Fibroblast of lung (primary cell): ENCODE results near the gene DDIT4. TPM values are rescaled to one million over a fixed set of nuclear protein-coding genes. Genes with fewer than 3 reads are reported as not detected.
A peak's percentile ranks its signal among the peaks of the same experiment; 100 is the strongest.

Experiments used
- DNase-seq, 2 donors: peaks; one replicate each; pipeline versions ENCODE4 v3.0.0 to v3.0.0-alpha.2; 2010; ENCODE audit warnings: low read depth in 2 of 2
- H2AFZ ChIP-seq: 2 replicates; pipeline ENCODE4 v1.5.1; 2012; ENCODE audit warnings: low read length, control low read depth, inconsistent platforms
- H3K27ac ChIP-seq: 2 replicates; pipeline ENCODE4 v1.5.1; 2011; ENCODE audit warnings: low read length, control low read depth; ENCODE audit not compliant: insufficient read depth
- H3K27me3 ChIP-seq: 2 replicates; pipeline ENCODE4 v1.5.1; 2011; ENCODE audit warnings: mild to moderate bottlenecking, low read length; ENCODE audit not compliant: control insufficient read depth, insufficient read depth
- H3K36me3 ChIP-seq: 2 replicates; pipeline ENCODE4 v1.5.1; 2011; ENCODE audit warnings: low read length; ENCODE audit not compliant: control insufficient read depth, insufficient read depth
- H3K4me1 ChIP-seq: 2 replicates; pipeline ENCODE4 v1.5.1; 2011; ENCODE audit warnings: low read length; ENCODE audit not compliant: control insufficient read depth, insufficient read depth; ENCODE audit errors: extremely low read depth
- H3K4me2 ChIP-seq: 2 replicates; pipeline ENCODE4 v1.5.1; 2011; ENCODE audit warnings: low read length, control low read depth; ENCODE audit not compliant: insufficient read depth; ENCODE audit errors: extremely low read depth
- H3K4me3 ChIP-seq, 4 experiments: fragments of 200-600 bp in 1 of 4; sonication (generic) in 1 of 4; replicated peaks in 1 of 4; 2 replicates each; pipeline ENCODE4 v1.5.1; 2011 to 2016; ENCODE audit warnings: low read length in 4 of 4, low read depth in 3 of 4, mild to moderate bottlenecking in 3 of 4, control low read depth in 2 of 4, inconsistent platforms in 1 of 4, mixed read lengths in 1 of 4; ENCODE audit not compliant: insufficient read depth in 1 of 4; ENCODE audit errors: control extremely low read depth in 1 of 4
- H3K79me2 ChIP-seq: 2 replicates; pipeline ENCODE4 v1.5.1; 2012; ENCODE audit warnings: mild to moderate bottlenecking, low read length, inconsistent platforms; ENCODE audit not compliant: control insufficient read depth, insufficient read depth
- H3K9ac ChIP-seq: 2 replicates; pipeline ENCODE4 v1.5.1; 2011; ENCODE audit warnings: mild to moderate bottlenecking, low read length, control low read depth; ENCODE audit not compliant: insufficient read depth
- H3K9me3 ChIP-seq: 2 replicates; pipeline ENCODE4 v1.5.1; 2012; ENCODE audit warnings: low read depth, low read length; ENCODE audit not compliant: control insufficient read depth, insufficient read depth
- H4K20me1 ChIP-seq: 2 replicates; pipeline ENCODE4 v1.5.1; 2011; ENCODE audit warnings: low read length; ENCODE audit not compliant: control insufficient read depth, insufficient read depth; ENCODE audit errors: extremely low read depth
- EZH2 ChIP-seq: IDR thresholded peaks from 2 replicates; pipeline ENCODE4 v1.5.1; 2012; ENCODE audit warnings: low read length, control low read depth, mild to moderate bottlenecking; ENCODE audit errors: missing control alignments
- polyA plus RNA-seq, 2 donors: library from polyadenylated mRNA; depleted of rRNA in 1 of 2; stranded (reverse) in 1 of 2; unstranded in 1 of 2; fragments of >200 nt; gene quantifications; 2 replicates each; pipeline ENCODE4 v1.2.1, GENCODE V29; 2011 to 2012; ENCODE audit warnings: missing spikeins in 1 of 2
- total RNA-seq: library from RNA; depleted of rRNA; stranded (reverse); fragments of >200 nt; gene quantifications from 2 replicates; pipeline ENCODE4 v1.2.1, GENCODE V29; 2014
- TF ChIP-seq, protein P1 (sequence below), 2 donors: IDR thresholded peaks in 1 of 2; conservative IDR thresholded peaks in 1 of 2; 1 replicate in 1 of 2; 2 replicates in 1 of 2; pipeline ENCODE4 v1.5.1; 2011 to 2012; ENCODE audit warnings: low read length in 2 of 2, control low read depth in 1 of 2, inconsistent platforms in 1 of 2, low read depth in 1 of 2, mild to moderate bottlenecking in 1 of 2

DDIT4 gene
- total and polyA plus RNA-seq, 2 donors (not counting 1 experiment from before 2014, with no cell fraction given): 51.3 to 662 TPM

DNA sequence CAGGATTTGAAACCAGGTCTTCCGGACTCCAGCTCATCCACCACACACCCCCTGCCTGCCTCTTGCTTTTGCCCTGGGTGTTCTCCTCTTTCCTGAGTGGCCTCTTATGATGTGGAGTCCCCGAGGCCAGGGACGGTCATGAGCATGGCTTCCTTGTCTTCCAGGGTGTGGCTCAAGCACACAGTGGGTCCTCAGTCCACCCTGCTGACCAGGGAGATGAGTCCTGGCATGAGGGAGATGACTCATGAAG, 48.2 kb downstream of the DDIT4 start:
- Histone ChIP-seq H3K9ac (no peak overlapping the region), H3K27me3 (no peaks in the 10 kb centered on the region), H3K27ac (peak overlapping the region; percentile 92), H4K20me1 (no peaks in the 10 kb centered on the region), H3K79me2 (no peaks in the 10 kb centered on the region), H3K9me3 (no peaks in the 10 kb centered on the region), H2AFZ (no peak overlapping the region), H3K36me3 (no peaks in the 10 kb centered on the region), H3K4me3 (no peak overlapping the region), H3K4me2 (no peak overlapping the region), H3K4me1 (peaks cover 43% of the 10 kb centered on the region)
- DNase-seq: no peak
- TF ChIP-seq, protein P1, sequence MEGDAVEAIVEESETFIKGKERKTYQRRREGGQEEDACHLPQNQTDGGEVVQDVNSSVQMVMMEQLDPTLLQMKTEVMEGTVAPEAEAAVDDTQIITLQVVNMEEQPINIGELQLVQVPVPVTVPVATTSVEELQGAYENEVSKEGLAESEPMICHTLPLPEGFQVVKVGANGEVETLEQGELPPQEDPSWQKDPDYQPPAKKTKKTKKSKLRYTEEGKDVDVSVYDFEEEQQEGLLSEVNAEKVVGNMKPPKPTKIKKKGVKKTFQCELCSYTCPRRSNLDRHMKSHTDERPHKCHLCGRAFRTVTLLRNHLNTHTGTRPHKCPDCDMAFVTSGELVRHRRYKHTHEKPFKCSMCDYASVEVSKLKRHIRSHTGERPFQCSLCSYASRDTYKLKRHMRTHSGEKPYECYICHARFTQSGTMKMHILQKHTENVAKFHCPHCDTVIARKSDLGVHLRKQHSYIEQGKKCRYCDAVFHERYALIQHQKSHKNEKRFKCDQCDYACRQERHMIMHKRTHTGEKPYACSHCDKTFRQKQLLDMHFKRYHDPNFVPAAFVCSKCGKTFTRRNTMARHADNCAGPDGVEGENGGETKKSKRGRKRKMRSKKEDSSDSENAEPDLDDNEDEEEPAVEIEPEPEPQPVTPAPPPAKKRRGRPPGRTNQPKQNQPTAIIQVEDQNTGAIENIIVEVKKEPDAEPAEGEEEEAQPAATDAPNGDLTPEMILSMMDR (conservative IDR thresholded peaks at IDR 0.05 in 1 of 2, IDR thresholded peaks at IDR 0.05 in 1 of 2; ENCODE audit: low read depth in 1 of 2, low read length in 2 of 2): no peak

DNA sequence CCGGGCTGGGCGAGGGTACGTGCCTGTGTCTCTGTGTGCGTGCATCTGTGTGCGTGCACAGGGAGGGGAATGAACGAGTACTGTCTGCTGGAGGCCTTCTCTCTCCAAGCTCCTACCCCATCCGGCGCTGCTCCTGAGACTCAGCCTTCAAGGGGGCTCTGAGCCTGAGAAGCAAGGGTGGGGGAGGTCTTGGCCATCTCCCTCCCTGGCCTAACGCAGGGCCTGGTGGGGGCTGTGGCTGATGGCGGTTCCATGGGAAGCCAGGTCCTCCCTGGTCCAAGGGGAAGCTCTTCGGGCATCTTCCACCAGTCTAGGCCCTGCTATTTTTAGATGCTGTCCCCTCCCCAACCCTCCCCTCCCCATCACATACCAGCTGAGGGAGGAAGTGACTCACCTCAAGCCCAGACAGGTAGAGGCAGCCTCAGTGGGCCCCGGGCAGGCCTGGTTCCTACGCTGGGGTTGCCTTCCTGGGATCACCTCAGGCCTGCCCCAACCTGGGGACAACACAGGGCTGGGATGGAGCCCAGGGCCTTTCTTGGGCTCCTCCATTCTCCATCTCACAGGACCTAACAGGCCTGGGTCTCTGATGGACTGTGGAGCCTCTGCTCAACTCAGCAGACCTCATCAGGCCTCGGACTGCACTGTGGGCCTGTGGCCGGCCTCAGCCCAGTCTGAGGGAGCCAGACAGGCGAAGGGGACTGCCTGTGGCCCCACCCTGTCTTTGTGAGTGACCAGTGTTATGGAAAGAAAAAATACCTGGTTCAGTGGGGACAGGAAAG, 48.7 kb downstream of the DDIT4 start:
- no peaks in the 10 kb centered on the region for H3K79me2 ChIP-seq
- H3K9me3 ChIP-seq: no peaks in the 10 kb centered on the region
- H3K27me3 ChIP-seq: no peaks in the 10 kb centered on the region
- no peak overlapping the region for H2AFZ ChIP-seq
- TF ChIP-seq, protein P1 (conservative IDR thresholded peaks at IDR 0.05 in 1 of 2, IDR thresholded peaks at IDR 0.05 in 1 of 2; ENCODE audit: low read depth in 1 of 2, low read length in 2 of 2): no peak
- no peak for TF ChIP-seq EZH2
- H3K27ac ChIP-seq: no peak overlapping the region
- H3K4me2 ChIP-seq: no peak overlapping the region
- no peak overlapping the region for H3K9ac ChIP-seq
- no peaks in the 10 kb centered on the region for H4K20me1 ChIP-seq
- no peak overlapping the region for H3K4me3 ChIP-seq
- no peaks in the 10 kb centered on the region for H3K36me3 ChIP-seq
- H3K4me1 ChIP-seq: peaks cover 43% of the 10 kb centered on the region
- DNase-seq: peak in 1 of 2 donors; percentile 33

DNA sequence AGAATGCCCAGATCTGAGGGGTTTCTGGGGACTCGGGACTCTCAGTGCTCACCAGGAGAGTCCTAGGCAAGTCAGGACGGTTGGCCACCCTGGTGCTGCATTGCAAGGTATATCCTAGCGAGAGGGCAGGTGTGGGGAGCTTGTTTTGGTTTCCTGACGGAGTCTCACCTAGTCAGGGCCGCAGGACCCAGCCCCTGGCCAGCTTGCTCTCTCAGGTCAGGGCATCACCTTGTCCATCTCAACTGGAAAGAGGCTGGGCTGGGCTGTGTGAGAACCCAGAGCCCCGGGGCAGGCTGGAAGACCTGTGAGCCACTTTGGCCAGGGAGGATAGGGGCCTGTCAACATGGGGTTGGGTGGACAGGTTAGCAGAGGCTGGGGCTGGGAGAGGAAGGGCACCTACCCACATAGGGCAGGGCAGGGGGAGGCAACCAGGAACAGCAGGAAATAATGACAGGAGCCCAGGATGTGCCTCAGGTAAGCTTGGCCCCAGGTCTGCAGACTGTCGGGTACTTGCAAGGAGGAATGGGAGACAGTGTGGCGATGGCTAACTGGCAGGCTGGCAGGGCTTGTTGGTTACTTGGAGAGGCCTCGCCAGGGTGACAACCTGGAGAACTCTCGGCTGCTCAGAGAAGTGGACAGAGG, 49.5 kb downstream of the DDIT4 start:
- Histone ChIP-seq H2AFZ (no peak overlapping the region), H3K9me3 (no peaks in the 10 kb centered on the region), H3K4me3 (no peak overlapping the region), H3K9ac (no peak overlapping the region), H3K27ac (no peak overlapping the region), H3K4me2 (no peak overlapping the region), H4K20me1 (no peaks in the 10 kb centered on the region), H3K36me3 (no peaks in the 10 kb centered on the region), H3K27me3 (no peaks in the 10 kb centered on the region), H3K79me2 (no peaks in the 10 kb centered on the region), H3K4me1 (peaks cover 43% of the 10 kb centered on the region)
- TF ChIP-seq, protein P1 (conservative IDR thresholded peaks at IDR 0.05 in 1 of 2, IDR thresholded peaks at IDR 0.05 in 1 of 2; ENCODE audit: low read depth in 1 of 2, low read length in 2 of 2): no peak
- TF ChIP-seq EZH2: no peak
- no peak for DNase-seq
